Measurements from ENCODE around the gene LRRC3.
A peak's percentile ranks its signal among the peaks of the same experiment; 100 is the strongest.
"Not testable (repeated sequence)": the region's sequence is repeated elsewhere in the genome, so short reads cannot be mapped to it uniquely, and the experiment has no call there.

The LRRC3 gene

GRCh38 chr21:44454747-44455523, at the start of gene LRRC3:
LRRC3 (plus strand) TSS chr21:44455510; CDS start chr21:44456645, 1,135 bp downstream.
- DNase-seq, result peak; percentile 84

- no peak for DNase-seq
Observed at GRCh38 chr21:44405948-44406872, 49.1 kb upstream of the LRRC3 start.

- DNase-seq, result no peak
Observed at GRCh38 chr21:44406953-44407352, 48.4 kb upstream of the LRRC3 start.

GRCh38 chr21:44407493-44407892, 47.8 kb upstream of the LRRC3 start:
- no peak for DNase-seq

- no peak for DNase-seq
Observed at GRCh38 chr21:44408226-44408625, 47.1 kb upstream of the LRRC3 start.

GRCh38 chr21:44413566-44414290, 41.6 kb upstream of the LRRC3 start:
- no peak for DNase-seq

- no peak for DNase-seq
Observed at GRCh38 chr21:44414291-44415072, 40.8 kb upstream of the LRRC3 start.

- DNase-seq, result no peak
Observed at GRCh38 chr21:44415073-44416025, 40.0 kb upstream of the LRRC3 start.

GRCh38 chr21:44416193-44416592, 39.1 kb upstream of the LRRC3 start:
- no peak for DNase-seq

GRCh38 chr21:44417621-44418107, 37.6 kb upstream of the LRRC3 start:
- DNase-seq, result not testable (repeated sequence)

- no peak for DNase-seq
Observed at GRCh38 chr21:44418108-44418875, 37.0 kb upstream of the LRRC3 start.

GRCh38 chr21:44418876-44419230, 36.5 kb upstream of the LRRC3 start:
- DNase-seq, result no peak

- DNase-seq, result no peak
Observed at GRCh38 chr21:44419679-44420078, 35.6 kb upstream of the LRRC3 start.

- no peak for DNase-seq
Observed at GRCh38 chr21:44420416-44421205, 34.7 kb upstream of the LRRC3 start.

GRCh38 chr21:44421901-44422840, 33.1 kb upstream of the LRRC3 start:
- DNase-seq, result no peak

GRCh38 chr21:44423312-44423821, 31.9 kb upstream of the LRRC3 start:
- DNase-seq, result no peak

GRCh38 chr21:44423941-44424607, 31.2 kb upstream of the LRRC3 start:
- no peak for DNase-seq
